Adipose tissue (tissue), 3 donors: ENCODE data around the gene TNNT2. TPM values are rescaled to one million over a fixed set of nuclear protein-coding genes. Genes with fewer than 3 reads are reported as not detected.

Experiments
- H3K27ac ChIP-seq: one replicate; pipeline ENCODE4 v1.5.1; 2013; ENCODE audit warnings: low read depth, low read length
- WGBS, 3 donors: extraction: QIAGEN DNeasy Blood & Tissue Kit; methylation state at CpG; one replicate each; pipeline ENCODE4 v1.1.7; 2013; 5-methylcytosine and 5-hydroxymethylcytosine counted together
- polyA plus RNA-seq, 3 donors: library from polyadenylated mRNA; stranded (reverse); fragments of 200-250 nt; gene quantifications; one replicate each; pipeline ENCODE4 v1.2.3, GENCODE V29; 2013
- donor health status: healthy with polysubstance abuse.
- donor health status: Bipolar disorder and iron deficiency.
- donor health status: healthy.

Gene TNNT2
- polyA plus RNA-seq, 3 donors = 0.91 to 23.8 (median 1.1) TPM

GRCh38 chr1:201361652-201362504 lies 15.6 kb downstream of the TNNT2 start:
- 45% methylated on average over 10 of the region's 10 CpGs for WGBS, 3 donors
- H3K27ac ChIP-seq = no peak overlapping the region

- H3K27ac ChIP-seq = no peak overlapping the region
- WGBS, 3 donors = 80 to 87% (median 82%) methylated on average over 15 of the region's 15 CpGs
Measured at GRCh38 chr1:201360901-201361651, 16.4 kb downstream of the TNNT2 start.

GRCh38 chr1:201360486-201360885 lies 17.0 kb downstream of the TNNT2 start:
- no peak overlapping the region for H3K27ac ChIP-seq
- WGBS, 3 donors = 90 to 92% (median 91%) methylated on average over 7 of the region's 7 CpGs

GRCh38 chr1:201359873-201360210 lies 17.6 kb downstream of the TNNT2 start:
- WGBS, 3 donors = 88 to 95% (median 95%) methylated on average over 2 of the region's 2 CpGs
- no peak overlapping the region for H3K27ac ChIP-seq

- 71 to 83% (median 80%) methylated on average over 18 of the region's 18 CpGs for WGBS, 3 donors
- H3K27ac ChIP-seq = no peak overlapping the region
Measured at GRCh38 chr1:201359031-201359872, 18.2 kb downstream of the TNNT2 start.

GRCh38 chr1:201358596-201358995 lies 18.9 kb downstream of the TNNT2 start:
- no peak overlapping the region for H3K27ac ChIP-seq

GRCh38 chr1:201357636-201358348 lies 19.7 kb downstream of the TNNT2 start:
- 79 to 82% (median 79%) methylated on average over 10 of the region's 10 CpGs for WGBS, 3 donors
- no peak overlapping the region for H3K27ac ChIP-seq

More at GRCh38 chr1:201358596-201358995, 18.9 kb downstream of the TNNT2 start:
- 79 to 89% (median 85%) methylated on average over 4 of the region's 4 CpGs for WGBS, 3 donors

- WGBS, 3 donors = 93 to 96% (median 93%) methylated on average over 8 of the region's 8 CpGs
- H3K27ac ChIP-seq = no peak overlapping the region
Measured at GRCh38 chr1:201357211-201357610, 20.3 kb downstream of the TNNT2 start.

- no peak overlapping the region for H3K27ac ChIP-seq
- WGBS, 3 donors = 84 to 89% (median 87%) methylated on average over 11 of the region's 11 CpGs
Measured at GRCh38 chr1:201356701-201357100, 20.8 kb downstream of the TNNT2 start.

GRCh38 chr1:201356236-201356635 lies 21.2 kb downstream of the TNNT2 start:
- 83 to 92% (median 92%) methylated on average over 5 of the region's 5 CpGs for WGBS, 3 donors
- no peak overlapping the region for H3K27ac ChIP-seq

GRCh38 chr1:201355471-201355870 lies 22.0 kb downstream of the TNNT2 start:
- WGBS, 3 donors = 87 to 89% (median 89%) methylated on average over 7 of the region's 7 CpGs
- H3K27ac ChIP-seq = no peak overlapping the region

GRCh38 chr1:201354901-201355295 lies 22.6 kb downstream of the TNNT2 start:
- 48 to 71% (median 68%) methylated on average over 4 of the region's 4 CpGs for WGBS, 3 donors
- no peak overlapping the region for H3K27ac ChIP-seq

- H3K27ac ChIP-seq = no peak overlapping the region
- WGBS, 3 donors = 90 to 93% (median 92%) methylated on average over 9 of the region's 9 CpGs
Measured at GRCh38 chr1:201354151-201354900, 23.2 kb downstream of the TNNT2 start.

- 79 to 83% (median 83%) methylated on average over 13 of the region's 13 CpGs for WGBS, 3 donors
- H3K27ac ChIP-seq = no peak overlapping the region
Measured at GRCh38 chr1:201353186-201353940, 24.1 kb downstream of the TNNT2 start.

GRCh38 chr1:201351617-201352016 lies 25.9 kb downstream of the TNNT2 start:
- H3K27ac ChIP-seq = no peak overlapping the region

GRCh38 chr1:201350884-201351283 lies 26.6 kb downstream of the TNNT2 start:
- no peak overlapping the region for H3K27ac ChIP-seq
- 72 to 90% (median 86%) methylated on average over 7 of the region's 7 CpGs for WGBS, 3 donors

GRCh38 chr1:201350361-201350725 lies 27.1 kb downstream of the TNNT2 start:
- WGBS, 3 donors = 52 to 90% (median 75%) methylated on average over 2 of the region's 2 CpGs
- no peak overlapping the region for H3K27ac ChIP-seq
